ENCODE results near the gene TTC21A.

The TTC21A gene

GRCh38 chr3:39149498-39150147, 42.1 kb downstream of the TTC21A start:
- TF ChIP-seq ZBTB7A (IDR thresholded peaks at IDR 0.05; ENCODE audit: low read depth), result no peak
- no peak for TF ChIP-seq TEAD4 (IDR thresholded peaks at IDR 0.05)
- no peak for TF ChIP-seq REST (IDR thresholded peaks at IDR 0.05; ENCODE audit: low read depth)
- TF ChIP-seq YY1 (IDR thresholded peaks at IDR 0.05; ENCODE audit: low read depth), result no peak

GRCh38 chr3:39150148-39150802, 42.8 kb downstream of the TTC21A start:
- no peak for TF ChIP-seq YY1 (IDR thresholded peaks at IDR 0.05; ENCODE audit: low read depth)
- TF ChIP-seq MAX (IDR thresholded peaks at IDR 0.05), result no peak; the same call in 1 of the 2 replicates
- no peak for TF ChIP-seq TEAD4 (IDR thresholded peaks at IDR 0.05)
- no peak for TF ChIP-seq ZBTB7A (IDR thresholded peaks at IDR 0.05; ENCODE audit: low read depth)
- no peak for TF ChIP-seq EP300 (IDR thresholded peaks at IDR 0.05; ENCODE audit: borderline replicate concordance)
- TF ChIP-seq CREB1 (IDR thresholded peaks at IDR 0.05; ENCODE audit: low read depth), result no peak
- no peak for TF ChIP-seq FOXM1 (IDR thresholded peaks at IDR 0.05; ENCODE audit: borderline replicate concordance, low read depth)
- no peak for TF ChIP-seq NFIC (IDR thresholded peaks at IDR 0.05)
- no peak for TF ChIP-seq EGR1 (IDR thresholded peaks at IDR 0.05)
- no peak for TF ChIP-seq TAF1 (IDR thresholded peaks at IDR 0.05; ENCODE audit: low read depth)
- TF ChIP-seq CEBPB (IDR thresholded peaks at IDR 0.05), result no peak
- TF ChIP-seq USF1 (IDR thresholded peaks at IDR 0.05), result no peak
- no peak for TF ChIP-seq TCF12 (IDR thresholded peaks at IDR 0.05; ENCODE audit: low read depth)
- TF ChIP-seq REST (IDR thresholded peaks at IDR 0.05; ENCODE audit: low read depth), result no peak
- TF ChIP-seq RAD21 (IDR thresholded peaks at IDR 0.05; ENCODE audit: low read depth), result no peak

- peak; percentile 66 for TF ChIP-seq TCF12 (IDR thresholded peaks at IDR 0.05; ENCODE audit: low read depth)
- TF ChIP-seq YY1 (IDR thresholded peaks at IDR 0.05; ENCODE audit: low read depth), result no peak; the same call in 1 of the 2 replicates
- TF ChIP-seq EGR1 (IDR thresholded peaks at IDR 0.05), result no peak
- TF ChIP-seq TAF1 (IDR thresholded peaks at IDR 0.05; ENCODE audit: low read depth), result no peak
- no peak for TF ChIP-seq CEBPB (IDR thresholded peaks at IDR 0.05)
- TF ChIP-seq RAD21 (IDR thresholded peaks at IDR 0.05; ENCODE audit: low read depth), result peak; percentile 18; the same call in 1 of the 2 replicates
- no peak for TF ChIP-seq MAX (IDR thresholded peaks at IDR 0.05)
- TF ChIP-seq TEAD4 (IDR thresholded peaks at IDR 0.05), result peak; percentile 56
- 0 out of 2 replicates have a peak, but pooled peaks have one; percentile 23 for TF ChIP-seq FOXM1 (IDR thresholded peaks at IDR 0.05; ENCODE audit: borderline replicate concordance, low read depth)
- TF ChIP-seq CREB1 (IDR thresholded peaks at IDR 0.05; ENCODE audit: low read depth), result 0 out of 2 replicates have a peak, but pooled peaks have one; percentile 10
- TF ChIP-seq REST (IDR thresholded peaks at IDR 0.05; ENCODE audit: low read depth), result no peak
- peak; percentile 75 for TF ChIP-seq EP300 (IDR thresholded peaks at IDR 0.05; ENCODE audit: borderline replicate concordance)
- peak; percentile 69 for TF ChIP-seq NFIC (IDR thresholded peaks at IDR 0.05)
- no peak for TF ChIP-seq USF1 (IDR thresholded peaks at IDR 0.05)
- peak; percentile 71 for TF ChIP-seq ZBTB7A (IDR thresholded peaks at IDR 0.05; ENCODE audit: low read depth)
These were observed 43.5 kb downstream of the TTC21A start for GRCh38 chr3:39150803-39151631.
